CD4-positive, alpha-beta T cell treated with Interferon gamma for 1 hour (primary cell): ENCODE measurements around the gene UTRN.
A peak's percentile ranks its signal among the peaks of the same experiment; 100 is the strongest.

ENCODE experiments used
- DNase-seq: peaks from one replicate; pipeline ENCODE4 v3.0.0-alpha.2; 2020

Gene UTRN

GRCh38 chr6:144314562-144314961, 29.4 kb downstream of the UTRN start:
- no peak for DNase-seq

- DNase-seq: no peak
Observed at GRCh38 chr6:144315226-144315980, 30.3 kb downstream of the UTRN start.

DNA sequence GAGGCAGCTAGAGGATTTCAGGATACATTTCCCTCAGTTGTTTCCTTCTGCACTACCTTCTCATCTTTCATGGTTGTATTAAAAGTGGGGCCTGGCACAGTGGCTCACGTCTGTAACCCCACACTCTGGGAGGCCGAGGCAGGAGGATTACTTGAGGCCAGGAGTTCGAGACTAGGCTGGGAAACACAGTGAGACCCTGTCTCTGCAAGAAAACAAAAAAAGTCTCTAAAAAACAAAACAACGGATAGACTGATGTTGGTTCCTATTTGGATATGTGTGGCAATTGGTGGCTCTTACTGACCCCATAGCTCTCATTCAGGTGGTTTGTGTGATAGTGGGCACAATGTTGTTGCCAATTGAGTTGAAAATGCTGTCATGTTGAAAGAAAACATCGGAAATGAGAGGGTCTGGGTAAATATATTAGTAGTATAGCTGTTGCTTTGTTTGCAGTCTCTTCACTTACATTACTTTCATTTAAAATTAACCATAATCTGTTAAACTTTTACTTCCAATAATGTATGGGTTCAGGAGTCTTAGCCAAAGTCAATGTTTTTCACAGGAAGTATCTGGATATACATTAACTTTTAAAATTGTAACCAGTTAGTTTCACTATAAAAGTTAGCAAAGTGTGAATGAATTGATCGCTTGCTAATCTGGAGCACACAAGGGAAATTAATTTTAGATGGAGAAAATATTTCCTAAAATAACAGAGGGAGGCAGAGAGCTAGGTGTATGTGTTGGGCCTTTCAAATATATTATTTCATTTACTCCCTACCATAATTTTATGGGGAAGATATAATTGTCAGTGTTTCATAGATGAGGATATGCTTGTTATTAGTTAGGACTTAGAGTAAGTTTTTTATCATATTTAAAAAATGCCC, 31.1 kb downstream of the UTRN start:
- DNase-seq: no peak

GRCh38 chr6:144316862-144317195, 31.7 kb downstream of the UTRN start:
- DNase-seq: no peak

DNA sequence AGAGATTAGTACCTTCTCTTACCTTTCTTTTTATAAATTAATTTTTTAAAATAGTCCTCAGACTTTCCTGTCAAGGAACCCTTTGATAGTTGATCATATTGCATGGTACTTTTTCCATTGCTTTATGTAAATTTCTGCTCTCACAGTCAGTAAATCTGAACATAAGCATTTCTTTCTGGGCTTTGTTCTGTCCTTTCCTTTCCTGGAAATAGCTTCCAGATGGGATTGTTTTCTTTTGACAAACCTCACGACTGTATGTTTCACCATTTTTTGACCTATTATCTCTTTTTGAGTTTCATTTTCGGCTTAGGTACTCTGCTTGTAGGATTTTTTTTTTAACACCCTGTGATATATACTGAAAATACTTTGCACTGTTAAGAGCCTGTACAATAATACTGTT, 32.6 kb downstream of the UTRN start:
- no peak for DNase-seq

DNA sequence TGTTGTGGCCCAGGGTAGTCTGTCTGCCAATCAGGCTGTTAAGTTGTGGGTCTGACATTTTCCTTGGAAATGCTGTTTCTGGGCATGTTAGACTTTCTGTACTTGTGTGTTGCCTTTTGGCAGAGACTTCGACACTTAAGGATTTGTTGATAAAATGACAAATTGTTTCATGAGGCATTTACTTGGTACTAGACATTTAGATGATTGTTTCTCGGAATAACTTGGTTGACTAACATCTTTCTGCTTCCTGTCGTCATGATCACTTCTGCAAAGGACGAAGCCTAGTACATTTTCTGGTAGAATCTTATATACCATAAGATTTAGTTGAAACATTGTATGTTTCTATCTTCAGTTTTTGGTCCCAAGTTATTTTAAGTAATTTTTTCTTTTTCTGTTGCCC, 34.1 kb downstream of the UTRN start:
- DNase-seq: no peak

- DNase-seq: no peak
Observed at GRCh38 chr6:144320741-144321140, 35.6 kb downstream of the UTRN start.

GRCh38 chr6:144321839-144322591, 36.9 kb downstream of the UTRN start:
- no peak for DNase-seq

DNA sequence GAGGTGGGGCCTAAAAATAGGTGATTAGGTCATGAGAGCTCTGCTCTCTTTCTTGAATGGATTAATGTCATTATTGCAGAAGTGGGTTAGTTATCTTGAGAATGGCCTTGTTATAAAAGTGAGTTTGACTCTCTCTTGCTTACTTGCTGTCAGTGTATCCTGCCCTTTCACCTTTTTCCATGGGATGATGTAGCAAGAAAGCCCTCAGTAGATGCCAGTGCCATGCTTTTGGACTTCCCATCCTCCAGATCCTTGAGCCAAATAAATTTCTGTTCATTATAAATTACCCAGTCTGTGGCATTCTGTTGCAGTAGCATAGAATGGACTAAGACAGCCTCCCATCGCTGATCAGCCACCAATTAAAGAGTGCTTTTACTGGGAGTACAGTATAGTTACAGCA, 40.1 kb downstream of the UTRN start:
- DNase-seq: no peak

DNA sequence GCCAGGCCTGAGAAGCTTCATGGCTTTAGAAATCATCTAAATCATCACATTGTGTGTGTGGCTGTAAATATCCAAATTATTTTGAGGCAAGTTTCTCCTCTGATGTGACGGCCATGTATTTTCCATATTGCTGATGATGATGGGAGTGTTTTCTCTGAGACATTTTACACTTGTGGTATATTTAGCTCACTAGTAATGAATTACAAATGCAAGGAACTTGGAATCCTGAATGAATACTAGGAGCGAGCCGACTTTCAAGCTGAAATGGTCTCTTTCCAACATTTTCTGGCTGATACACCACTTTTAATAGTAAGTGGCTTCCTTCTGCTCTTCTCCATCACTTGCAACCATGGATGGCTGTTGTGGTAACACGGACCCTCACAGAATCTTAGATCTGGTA, 41.3 kb downstream of the UTRN start:
- DNase-seq: no peak

GRCh38 chr6:144327081-144327480, 41.9 kb downstream of the UTRN start:
- no peak for DNase-seq

DNA sequence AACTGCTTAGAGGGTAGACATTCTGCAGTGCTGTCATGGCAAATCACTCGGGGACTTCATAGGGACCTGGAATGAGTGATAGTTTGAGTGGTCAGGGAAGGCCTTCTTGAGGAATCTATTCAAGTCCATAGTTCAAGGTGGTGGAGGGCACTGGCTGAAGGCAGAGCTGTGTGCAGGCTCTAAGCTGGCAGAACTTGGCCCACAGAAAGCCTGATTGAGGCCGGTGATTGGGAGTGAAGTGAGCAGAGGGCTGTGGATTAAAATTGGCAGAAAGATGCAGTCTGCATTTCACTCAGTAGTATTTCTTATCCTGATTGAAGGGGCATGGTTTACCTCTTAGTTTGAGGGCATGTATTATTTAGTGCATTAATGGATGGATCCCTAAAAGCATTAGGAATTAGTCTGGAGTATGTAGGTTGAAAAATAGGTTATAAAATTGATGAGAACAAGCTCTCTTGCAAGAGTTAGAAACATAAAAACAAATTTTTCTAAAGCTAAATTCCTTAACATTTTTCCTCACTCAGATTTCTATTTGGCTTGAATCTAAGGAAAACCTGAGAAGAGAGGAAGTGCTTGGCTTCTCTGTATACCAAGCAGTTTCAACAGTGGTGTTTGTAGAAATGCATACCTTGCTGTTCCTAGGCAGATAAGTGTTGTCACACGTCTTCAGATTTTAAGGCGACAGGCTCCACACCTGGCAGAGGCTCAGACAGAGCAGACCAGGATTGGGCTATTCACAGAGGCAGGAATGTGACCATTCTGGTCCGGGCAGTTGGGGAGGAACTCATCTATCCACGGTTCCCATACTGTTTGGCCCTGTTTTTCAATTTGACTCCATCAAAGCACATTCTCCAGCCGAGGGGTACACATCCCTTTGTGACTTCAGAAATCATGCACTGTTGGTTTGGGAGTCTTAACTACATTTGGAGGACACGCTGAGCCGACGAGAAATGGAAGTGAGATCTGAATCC, 45.2 kb downstream of the UTRN start:
- DNase-seq: no peak

GRCh38 chr6:144331491-144331969, 46.4 kb downstream of the UTRN start:
- no peak for DNase-seq

DNA sequence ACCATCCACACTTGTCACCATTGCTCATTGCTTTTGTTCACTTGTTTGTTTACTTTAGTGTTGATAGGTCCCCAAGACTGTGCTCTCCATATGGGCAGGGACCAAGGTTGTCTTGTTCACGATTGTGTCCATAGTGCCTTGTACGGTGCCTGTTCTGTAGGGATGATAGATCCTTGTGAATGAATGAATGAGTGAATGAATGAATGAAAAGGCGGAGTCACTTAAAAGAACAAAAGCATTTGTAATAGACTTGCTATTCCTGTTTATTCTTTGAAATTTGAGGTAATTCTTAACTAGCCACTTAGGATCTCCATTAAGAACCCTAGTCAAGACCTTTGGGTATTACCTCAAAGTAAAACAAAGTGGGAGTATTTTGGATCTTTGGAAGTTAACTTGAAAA, 47.0 kb downstream of the UTRN start:
- DNase-seq: no peak

GRCh38 chr6:144334150-144334708, 49.1 kb downstream of the UTRN start:
- DNase-seq: peak; percentile 84
